Measurements from ENCODE around the gene PPP1R9A.

PPP1R9A gene

DNA sequence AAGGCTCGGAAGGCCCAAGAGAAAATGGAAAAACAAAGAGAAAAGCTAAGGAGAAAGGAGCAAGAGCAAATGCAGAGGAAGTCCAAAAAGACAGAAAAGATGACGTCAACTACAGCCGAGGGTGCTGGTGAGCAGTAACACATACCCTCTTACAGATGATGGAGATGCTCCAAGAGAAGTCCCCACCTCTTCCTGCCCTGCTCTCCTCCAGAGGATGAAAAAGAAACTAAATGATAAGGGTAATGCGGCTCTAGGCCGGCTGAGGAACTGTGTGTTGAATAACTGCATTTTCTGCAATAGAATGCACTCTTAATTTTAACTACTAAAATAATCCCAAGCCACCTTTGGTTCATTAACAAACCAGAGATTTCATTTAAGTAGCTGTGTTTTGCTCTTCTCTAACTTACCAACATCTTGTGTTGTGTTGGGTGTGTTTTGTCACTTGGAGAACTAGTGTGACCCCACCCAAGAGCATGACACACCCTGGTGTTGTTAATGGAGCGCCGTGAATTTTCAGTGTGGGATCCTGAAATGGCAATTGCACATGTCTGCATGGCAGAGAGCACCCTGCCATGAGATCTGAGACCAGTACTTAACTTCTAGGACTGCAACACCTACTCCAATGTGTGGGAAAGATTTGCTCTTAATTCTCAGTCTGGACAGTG is 382.9 kb downstream of the PPP1R9A start:
- Histone ChIP-seq H3K9me3 (ENCODE audit: insufficient read depth, low read depth, low read length) (no peaks in the 10 kb centered on the region), H3K4me3 (ENCODE audit: low read length, poor library complexity, severe bottlenecking) (no peak overlapping the region), H3K36me3 (ENCODE audit: insufficient read depth, low read length) (no peaks in the 10 kb centered on the region), H3K9ac (ENCODE audit: low read depth, low read length, poor library complexity, severe bottlenecking) (no peak overlapping the region), H2AFZ (ENCODE audit: low read length) (no peak overlapping the region), H3K9me2 (replicated peaks; ENCODE audit: low read depth, low read length) (no peaks in the 10 kb centered on the region), H3K4me1 (ENCODE audit: insufficient read depth, low read length, poor library complexity, severe bottlenecking) (no peaks in the 10 kb centered on the region), H3K27me3 (ENCODE audit: insufficient read depth, low read length, poor library complexity, severe bottlenecking) (no peaks in the 10 kb centered on the region), H3F3A (ENCODE audit: low read depth) (no peaks in the 10 kb centered on the region), H3K79me2 (ENCODE audit: insufficient read depth, low read length) (no peaks in the 10 kb centered on the region), H3K4me2 (ENCODE audit: low read depth, low read length, poor library complexity, severe bottlenecking) (no peak overlapping the region), H4K20me1 (ENCODE audit: insufficient read depth, low read length, poor library complexity, severe bottlenecking) (no peaks in the 10 kb centered on the region)
- TF ChIP-seq, protein P1, sequence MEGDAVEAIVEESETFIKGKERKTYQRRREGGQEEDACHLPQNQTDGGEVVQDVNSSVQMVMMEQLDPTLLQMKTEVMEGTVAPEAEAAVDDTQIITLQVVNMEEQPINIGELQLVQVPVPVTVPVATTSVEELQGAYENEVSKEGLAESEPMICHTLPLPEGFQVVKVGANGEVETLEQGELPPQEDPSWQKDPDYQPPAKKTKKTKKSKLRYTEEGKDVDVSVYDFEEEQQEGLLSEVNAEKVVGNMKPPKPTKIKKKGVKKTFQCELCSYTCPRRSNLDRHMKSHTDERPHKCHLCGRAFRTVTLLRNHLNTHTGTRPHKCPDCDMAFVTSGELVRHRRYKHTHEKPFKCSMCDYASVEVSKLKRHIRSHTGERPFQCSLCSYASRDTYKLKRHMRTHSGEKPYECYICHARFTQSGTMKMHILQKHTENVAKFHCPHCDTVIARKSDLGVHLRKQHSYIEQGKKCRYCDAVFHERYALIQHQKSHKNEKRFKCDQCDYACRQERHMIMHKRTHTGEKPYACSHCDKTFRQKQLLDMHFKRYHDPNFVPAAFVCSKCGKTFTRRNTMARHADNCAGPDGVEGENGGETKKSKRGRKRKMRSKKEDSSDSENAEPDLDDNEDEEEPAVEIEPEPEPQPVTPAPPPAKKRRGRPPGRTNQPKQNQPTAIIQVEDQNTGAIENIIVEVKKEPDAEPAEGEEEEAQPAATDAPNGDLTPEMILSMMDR (conservative IDR thresholded peaks at IDR 0.05; ENCODE audit: low read length): no peak
- no peak for TF ChIP-seq EZH2phosphoT487 (IDR thresholded peaks at IDR 0.05; ENCODE audit: borderline replicate concordance)

DNA sequence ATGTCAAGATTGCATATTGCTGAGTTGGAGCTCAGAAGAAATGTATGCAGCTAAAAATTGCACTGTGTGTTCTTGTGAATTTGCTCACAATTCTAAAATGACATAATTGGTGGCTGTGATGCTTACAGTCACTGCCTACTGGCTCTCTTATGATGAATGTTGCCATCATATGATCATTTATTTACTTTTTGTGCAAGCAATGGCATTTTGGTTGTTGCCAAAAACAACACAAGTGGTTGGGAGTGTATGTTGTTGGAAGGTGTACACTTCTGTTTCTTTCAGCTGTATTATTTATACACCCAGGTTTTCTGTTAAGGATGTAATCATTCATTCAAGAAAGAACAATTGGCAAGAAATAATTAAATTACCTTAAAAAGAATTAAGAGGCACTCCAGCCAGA is 388.0 kb downstream of the PPP1R9A start:
- Histone ChIP-seq H3K36me3 (ENCODE audit: insufficient read depth, low read length) (no peaks in the 10 kb centered on the region), H3F3A (ENCODE audit: low read depth) (no peaks in the 10 kb centered on the region), H3K4me3 (ENCODE audit: low read length, poor library complexity, severe bottlenecking) (no peak overlapping the region), H3K9me3 (ENCODE audit: insufficient read depth, low read depth, low read length) (no peaks in the 10 kb centered on the region), H3K4me1 (ENCODE audit: insufficient read depth, low read length, poor library complexity, severe bottlenecking) (no peaks in the 10 kb centered on the region), H3K4me2 (ENCODE audit: low read depth, low read length, poor library complexity, severe bottlenecking) (no peak overlapping the region), H3K9me2 (replicated peaks; ENCODE audit: low read depth, low read length) (no peaks in the 10 kb centered on the region), H2AFZ (ENCODE audit: low read length) (no peak overlapping the region), H3K9ac (ENCODE audit: low read depth, low read length, poor library complexity, severe bottlenecking) (no peak overlapping the region), H3K79me2 (ENCODE audit: insufficient read depth, low read length) (no peaks in the 10 kb centered on the region), H4K20me1 (ENCODE audit: insufficient read depth, low read length, poor library complexity, severe bottlenecking) (no peaks in the 10 kb centered on the region), H3K27me3 (ENCODE audit: insufficient read depth, low read length, poor library complexity, severe bottlenecking) (no peaks in the 10 kb centered on the region)
- TF ChIP-seq EZH2phosphoT487 (IDR thresholded peaks at IDR 0.05; ENCODE audit: borderline replicate concordance): no peak
- TF ChIP-seq, protein P1 (conservative IDR thresholded peaks at IDR 0.05; ENCODE audit: low read length): no peak

DNA sequence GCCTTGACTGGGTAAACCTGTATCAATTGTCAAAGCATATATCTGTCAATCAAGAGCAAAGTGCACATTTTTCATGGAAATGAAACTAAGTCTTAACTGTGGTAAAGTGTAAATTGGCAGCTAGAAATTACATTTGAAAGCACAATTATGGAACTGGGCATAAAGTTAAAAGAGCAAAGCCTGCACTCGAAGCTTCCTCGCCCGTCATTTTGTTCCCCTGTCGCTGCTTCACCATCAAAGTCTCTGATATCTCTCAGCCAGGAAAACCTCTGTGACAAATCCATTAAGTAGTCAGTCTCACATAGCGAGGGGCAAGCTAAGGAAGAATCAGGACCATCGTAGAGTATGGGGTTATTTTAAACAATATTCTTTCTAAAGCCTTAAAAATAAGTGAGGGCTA is 389.1 kb downstream of the PPP1R9A start:
- H3K36me3 ChIP-seq (ENCODE audit: insufficient read depth, low read length): no peaks in the 10 kb centered on the region
- H4K20me1 ChIP-seq (ENCODE audit: insufficient read depth, low read length, poor library complexity, severe bottlenecking): no peaks in the 10 kb centered on the region
- no peaks in the 10 kb centered on the region for H3K9me3 ChIP-seq (ENCODE audit: insufficient read depth, low read depth, low read length)
- TF ChIP-seq, protein P1 (conservative IDR thresholded peaks at IDR 0.05; ENCODE audit: low read length): no peak
- TF ChIP-seq EZH2phosphoT487 (IDR thresholded peaks at IDR 0.05; ENCODE audit: borderline replicate concordance): no peak
- H3K27me3 ChIP-seq (ENCODE audit: insufficient read depth, low read length, poor library complexity, severe bottlenecking): no peaks in the 10 kb centered on the region
- H3K79me2 ChIP-seq (ENCODE audit: insufficient read depth, low read length): no peaks in the 10 kb centered on the region
- H3K9me2 ChIP-seq (replicated peaks; ENCODE audit: low read depth, low read length): no peaks in the 10 kb centered on the region
- H3K9ac ChIP-seq (ENCODE audit: low read depth, low read length, poor library complexity, severe bottlenecking): no peak overlapping the region
- no peaks in the 10 kb centered on the region for H3K4me1 ChIP-seq (ENCODE audit: insufficient read depth, low read length, poor library complexity, severe bottlenecking)
- no peak overlapping the region for H3K4me2 ChIP-seq (ENCODE audit: low read depth, low read length, poor library complexity, severe bottlenecking)
- no peak overlapping the region for H2AFZ ChIP-seq (ENCODE audit: low read length)
- no peak overlapping the region for H3K4me3 ChIP-seq (ENCODE audit: low read length, poor library complexity, severe bottlenecking)
- no peaks in the 10 kb centered on the region for H3F3A ChIP-seq (ENCODE audit: low read depth)
